HepG2 (cell line): Measurements from ENCODE around the gene TAF6L. TPM values are rescaled to one million over a fixed set of nuclear protein-coding genes. Genes with fewer than 3 reads are reported as not detected.

ENCODE experiments used
- ATF7 ChIP-seq, 2 experiments: fragments of 450-650 bp in 1 of 2; sonication (generic) in 1 of 2; formaldehyde crosslinking in 1 of 2; IDR thresholded peaks; 2 replicates each; pipeline versions ENCODE4 v1.4.0 to v1.6.1; 2016 to 2020; ENCODE audit warnings: antibody characterized with exemption in 1 of 2, mild to moderate bottlenecking in 1 of 2, missing genetic modification reagents in 1 of 2
- CCAR2 ChIP-seq: fragments of 200-400 bp; formaldehyde crosslinking; optimal IDR thresholded peaks from 2 replicates; pipeline ENCODE3; 2018; ENCODE audit warnings: low read depth, mild to moderate bottlenecking, low read length, moderate library complexity
- ELF3 ChIP-seq: IDR thresholded peaks from 2 replicates; pipeline ENCODE4 v1.6.1; 2016; ENCODE audit warnings: missing genetic modification reagents, missing compliant biosample characterization
- ETV6 ChIP-seq: sonication (generic); formaldehyde crosslinking; conservative IDR thresholded peaks from 2 replicates; pipeline ENCODE4 v1.4.0; 2020; ENCODE audit warnings: missing genetic modification reagents
- JUND ChIP-seq: sonication (generic); formaldehyde crosslinking; IDR thresholded peaks from 2 replicates; pipeline ENCODE4 v1.8.0; 2022; ENCODE audit warnings: mild to moderate bottlenecking, missing genetic modification reagents
- MTF2 ChIP-seq: sonication (generic); formaldehyde crosslinking; IDR thresholded peaks from 2 replicates; pipeline ENCODE4 v1.5.0; 2020; ENCODE audit warnings: missing genetic modification reagents, borderline replicate concordance
- PITX1 ChIP-seq: sonication (generic); formaldehyde crosslinking; IDR thresholded peaks from 2 replicates; pipeline ENCODE4 v1.5.1; 2020; ENCODE audit warnings: mild to moderate bottlenecking, missing genetic modification reagents
- POLR2G ChIP-seq: fragments of 200-400 bp; formaldehyde crosslinking; IDR thresholded peaks from 2 replicates; pipeline ENCODE4 v1.6.1; 2018; ENCODE audit warnings: mild to moderate bottlenecking, low read depth, low read length, moderate library complexity
- SCMH1 ChIP-seq: sonication (generic); formaldehyde crosslinking; IDR thresholded peaks from 2 replicates; pipeline ENCODE4 v1.9.0; 2021; ENCODE audit warnings: missing genetic modification reagents, mild to moderate bottlenecking, borderline replicate concordance
- SMAD1 ChIP-seq: sonication (generic); formaldehyde crosslinking; IDR thresholded peaks from 2 replicates; pipeline ENCODE4 v1.4.0; 2020; ENCODE audit warnings: missing genetic modification reagents, low read depth, mild to moderate bottlenecking, borderline replicate concordance
- SP1 ChIP-seq, 2 experiments: fragments of 450-650 bp in 1 of 2; sonication (generic) in 1 of 2; formaldehyde crosslinking in 1 of 2; IDR thresholded peaks; 2 replicates each; pipeline versions ENCODE4 v1.4.0 to v1.6.1; 2016 to 2020; ENCODE audit warnings: missing genetic modification reagents in 1 of 2
- SYNCRIP ChIP-seq: fragments of 200-400 bp; formaldehyde crosslinking; IDR thresholded peaks from 2 replicates; pipeline ENCODE4 v1.6.1; 2018; ENCODE audit warnings: mild to moderate bottlenecking, low read depth, low read length; ENCODE audit not compliant: insufficient read depth
- ZBTB8A ChIP-seq: sonication (generic); formaldehyde crosslinking; IDR thresholded peaks from 2 replicates; pipeline ENCODE4 v1.4.0; 2020; ENCODE audit warnings: mild to moderate bottlenecking, low read depth, missing genetic modification reagents, borderline replicate concordance
- ZFYVE20 ChIP-seq: sonication (generic); formaldehyde crosslinking; IDR thresholded peaks from 2 replicates; pipeline ENCODE4 v1.8.0; 2023; ENCODE audit warnings: low read depth, mild to moderate bottlenecking, moderate library complexity, missing genetic modification reagents, borderline replicate concordance
- ZNF317 ChIP-seq: sonication (generic); formaldehyde crosslinking; IDR thresholded peaks from 2 replicates; pipeline ENCODE4 v1.5.0; 2020; ENCODE audit warnings: mild to moderate bottlenecking, missing genetic modification reagents
- ZNF318 ChIP-seq: sonication (generic); formaldehyde crosslinking; IDR thresholded peaks from 2 replicates; pipeline ENCODE4 v1.4.0; 2020; ENCODE audit warnings: mild to moderate bottlenecking, missing genetic modification reagents
- ZNF350 ChIP-seq: sonication (generic); formaldehyde crosslinking; IDR thresholded peaks from 2 replicates; pipeline ENCODE4 v1.4.0; 2020; ENCODE audit warnings: mild to moderate bottlenecking, low read depth, missing genetic modification reagents, borderline replicate concordance
- polyA plus RNA-seq, 8 experiments: library from polyadenylated mRNA; depleted of rRNA in 3 of 8; stranded (reverse) in 7 of 8; unstranded in 1 of 8; fragments of >200 nt; fragmentation: Illumina TruSeq in 4 of 8; extraction: Trizol in 4 of 8; gene quantifications; 2 replicates each; pipeline versions ENCODE4 v1.2.1 to v1.2.3, GENCODE V29; 2011 to 2016; ENCODE audit warnings: low read depth in 4 of 8, missing spikeins in 1 of 8, mixed read lengths in 1 of 8; ENCODE audit not compliant: insufficient read depth in 1 of 8
- total RNA-seq, 5 experiments: library from RNA; depleted of rRNA; stranded (reverse); fragments of >200 nt; fragmentation: Illumina TruSeq; extraction: Trizol; gene quantifications; 2 replicates each; pipeline ENCODE4 v1.2.3, GENCODE V29; 2016; ENCODE audit warnings: low read depth in 1 of 5
- TF ChIP-seq, protein P1 (sequence below): fragments of 450-650 bp; IDR thresholded peaks from 2 replicates; pipeline ENCODE4 v1.6.1; 2016

Gene TAF6L
- total and polyA plus RNA-seq, 2 of the 13 experiments (the other 11 are each of a cell fraction or from before 2014, with no cell fraction given) = 12.6 to 19.4 TPM

GRCh38 chr11:62831520-62832335, 60.5 kb downstream of the TAF6L start, which contains the start of gene STX5 (continued):
- TF ChIP-seq ZNF318 (CRISPR knock-in tag) (no peak), SCMH1 (CRISPR knock-in tag) (no peak), JUND (CRISPR knock-in tag) (no peak), ZNF350 (CRISPR knock-in tag) (peak; percentile 29; the same call in 1 of the 2 replicates), ETV6 (CRISPR knock-in tag) (no peak), POLR2G (peak; percentile 67), ATF7 (IDR thresholded peaks at IDR 0.05) (peak; percentile 23; the same call in 1 of the 2 replicates), ATF7 (CRISPR knock-in tag; IDR thresholded peaks at IDR 0.05) (peak; percentile 56), ZBTB8A (CRISPR knock-in tag) (0 out of 2 replicates have a peak, but pooled peaks have one; percentile 34), ELF3 (CRISPR knock-in tag) (peak; percentile 43), SMAD1 (CRISPR knock-in tag) (no peak; the same call in 1 of the 2 replicates), CCAR2 (no peak), PITX1 (no peak), SP1 (IDR thresholded peaks at IDR 0.05) (no peak), SP1 (CRISPR knock-in tag; IDR thresholded peaks at IDR 0.05) (peak; percentile 58), ZNF317 (CRISPR knock-in tag) (peak; percentile 43; the same call in 1 of the 2 replicates), SYNCRIP (no peak), MTF2 (CRISPR knock-in tag) (no peak), ZFYVE20 (no peak)
- TF ChIP-seq, protein P1, sequence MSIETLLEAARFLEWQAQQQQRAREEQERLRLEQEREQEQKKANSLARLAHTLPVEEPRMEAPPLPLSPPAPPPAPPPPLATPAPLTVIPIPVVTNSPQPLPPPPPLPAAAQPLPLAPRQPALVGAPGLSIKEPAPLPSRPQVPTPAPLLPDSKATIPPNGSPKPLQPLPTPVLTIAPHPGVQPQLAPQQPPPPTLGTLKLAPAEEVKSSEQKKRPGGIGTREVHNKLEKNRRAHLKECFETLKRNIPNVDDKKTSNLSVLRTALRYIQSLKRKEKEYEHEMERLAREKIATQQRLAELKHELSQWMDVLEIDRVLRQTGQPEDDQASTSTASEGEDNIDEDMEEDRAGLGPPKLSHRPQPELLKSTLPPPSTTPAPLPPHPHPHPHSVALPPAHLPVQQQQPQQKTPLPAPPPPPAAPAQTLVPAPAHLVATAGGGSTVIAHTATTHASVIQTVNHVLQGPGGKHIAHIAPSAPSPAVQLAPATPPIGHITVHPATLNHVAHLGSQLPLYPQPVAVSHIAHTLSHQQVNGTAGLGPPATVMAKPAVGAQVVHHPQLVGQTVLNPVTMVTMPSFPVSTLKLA = no peak
